ENCODE results near the gene PTPRD. TPM values are rescaled to one million over a fixed set of nuclear protein-coding genes. Genes with fewer than 3 reads are reported as not detected.

Gene PTPRD
- 5.9 and 6.4 TPM in 2 replicates for total RNA-seq

DNA sequence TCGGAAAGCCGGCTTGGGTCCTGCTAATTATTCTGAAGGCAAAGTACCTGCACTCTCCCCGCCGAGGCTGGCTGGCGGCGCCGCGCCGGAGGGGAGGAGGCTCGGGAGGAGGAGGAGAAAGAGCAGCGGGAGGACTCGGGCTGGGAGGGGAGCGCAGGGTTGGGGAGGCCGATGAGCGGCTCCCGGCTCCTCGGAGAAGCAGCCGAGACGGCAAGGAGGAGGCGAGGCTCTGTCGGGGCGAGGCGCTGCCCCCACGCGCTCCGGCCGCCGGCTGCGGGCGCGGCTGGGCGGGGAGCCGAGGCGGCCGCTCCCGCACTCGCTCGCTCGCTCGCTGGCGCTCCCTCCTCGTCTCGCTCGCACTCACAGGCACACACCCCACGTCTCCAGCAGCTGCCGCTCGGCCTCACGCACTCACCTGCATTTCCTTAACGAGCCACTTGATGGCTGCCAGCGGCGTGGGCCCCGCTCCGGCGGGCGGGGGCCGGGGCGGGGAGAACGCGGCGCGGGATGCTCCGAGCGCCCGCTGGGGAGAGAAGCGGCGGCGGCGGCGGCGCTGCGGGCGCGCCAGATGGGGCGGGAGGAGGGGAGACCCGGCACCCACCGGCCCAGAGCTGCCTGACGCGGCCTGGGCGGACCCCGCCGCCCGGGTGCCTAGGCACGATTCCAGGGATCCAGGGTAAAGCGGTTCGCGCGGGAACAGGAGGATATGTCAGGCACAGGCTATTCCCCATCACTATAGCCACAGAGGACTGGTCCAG is at the start of gene PTPRD:
TSS of gene PTPRD (minus strand) at position 362 of the 758 bp plus-strand sequence.

Small RNAs within 50 kb of the gene (small RNA-seq; reads per million reads assigned to genes)
- not detected for gene AL135790.2
- gene RNU7-185P = not detected
